Keratinocyte (primary cell): ENCODE data around the gene ARPC1A.

Experiments
- EZH2 ChIP-seq: IDR thresholded peaks from one replicate; pipeline ENCODE4 v1.6.1; 2012; ENCODE audit warnings: inconsistent platforms, mild to moderate bottlenecking, low read length, moderate library complexity
- TF ChIP-seq, protein P1 (sequence below), 3 experiments: IDR thresholded peaks in 1 of 3; conservative IDR thresholded peaks in 1 of 3; optimal IDR thresholded peaks in 1 of 3; 2 replicates in 2 of 3; 3 replicates in 1 of 3; pipeline versions ENCODE3 to v1.5.1; 2011; ENCODE audit warnings: low read length in 3 of 3, mild to moderate bottlenecking in 3 of 3, moderate library complexity in 2 of 3, control low read depth in 1 of 3, inconsistent platforms in 1 of 3; ENCODE audit not compliant: insufficient read depth in 2 of 3; ENCODE audit errors: extremely low read depth in 1 of 3

DNA sequence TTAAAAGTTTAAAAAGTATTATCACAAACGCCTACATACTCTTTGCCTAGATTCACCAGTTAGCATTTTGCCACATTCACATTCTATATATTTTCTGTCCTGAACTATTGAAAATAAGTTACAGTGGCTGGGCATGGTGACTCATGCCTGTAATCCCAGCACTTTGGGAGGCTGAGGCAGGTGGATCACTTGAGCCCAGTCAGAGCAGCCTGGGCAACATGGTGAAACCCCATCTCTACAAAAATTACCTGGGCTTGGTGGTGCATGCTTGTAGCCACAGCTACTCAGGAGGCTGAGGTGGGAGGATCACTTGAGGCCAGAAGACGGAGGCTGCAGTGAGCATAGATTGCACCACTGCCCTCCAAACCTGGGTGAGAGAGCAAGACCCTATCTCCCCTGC is 5.3 kb downstream of the ARPC1A start:
- no peak for TF ChIP-seq EZH2
- TF ChIP-seq, protein P1, sequence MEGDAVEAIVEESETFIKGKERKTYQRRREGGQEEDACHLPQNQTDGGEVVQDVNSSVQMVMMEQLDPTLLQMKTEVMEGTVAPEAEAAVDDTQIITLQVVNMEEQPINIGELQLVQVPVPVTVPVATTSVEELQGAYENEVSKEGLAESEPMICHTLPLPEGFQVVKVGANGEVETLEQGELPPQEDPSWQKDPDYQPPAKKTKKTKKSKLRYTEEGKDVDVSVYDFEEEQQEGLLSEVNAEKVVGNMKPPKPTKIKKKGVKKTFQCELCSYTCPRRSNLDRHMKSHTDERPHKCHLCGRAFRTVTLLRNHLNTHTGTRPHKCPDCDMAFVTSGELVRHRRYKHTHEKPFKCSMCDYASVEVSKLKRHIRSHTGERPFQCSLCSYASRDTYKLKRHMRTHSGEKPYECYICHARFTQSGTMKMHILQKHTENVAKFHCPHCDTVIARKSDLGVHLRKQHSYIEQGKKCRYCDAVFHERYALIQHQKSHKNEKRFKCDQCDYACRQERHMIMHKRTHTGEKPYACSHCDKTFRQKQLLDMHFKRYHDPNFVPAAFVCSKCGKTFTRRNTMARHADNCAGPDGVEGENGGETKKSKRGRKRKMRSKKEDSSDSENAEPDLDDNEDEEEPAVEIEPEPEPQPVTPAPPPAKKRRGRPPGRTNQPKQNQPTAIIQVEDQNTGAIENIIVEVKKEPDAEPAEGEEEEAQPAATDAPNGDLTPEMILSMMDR (optimal IDR thresholded peaks at IDR 0.05 in 1 of 3, IDR thresholded peaks at IDR 0.05 in 1 of 3, conservative IDR thresholded peaks at IDR 0.05 in 1 of 3; ENCODE audit: extremely low read depth in 1 of 3, insufficient read depth in 2 of 3, low read length in 3 of 3) = no peak
